Effector memory CD8-positive, alpha-beta T cell (primary cell): ENCODE results near the gene TNK2.
A peak's percentile ranks its signal among the peaks of the same experiment; 100 is the strongest.

ENCODE experiments used
- ATAC-seq: fragments of 150-1000 bp; cut with Tn5 transposase; replicated peaks from 2 replicates; pipeline ENCODE4 v1.10.0; 2021; ENCODE audit warnings: mild to moderate bottlenecking, moderate library complexity
- DNase-seq, 3 experiments: peaks; one replicate each; pipeline ENCODE4 v3.0.0; 2021
- H3K27ac Mint-ChIP-seq, 2 donors: one replicate each; pipeline ENCODE4 v1.8.0; 2022; ENCODE audit warnings: mild to moderate bottlenecking in 2 of 2, mixed read lengths in 2 of 2, moderate library complexity in 2 of 2
- H3K27me3 Mint-ChIP-seq, 2 donors: one replicate each; pipeline ENCODE4 v1.8.0; 2022; ENCODE audit warnings: mixed read lengths in 2 of 2
- H3K36me3 Mint-ChIP-seq: one replicate; pipeline ENCODE4 v1.8.0; 2022; ENCODE audit warnings: mild to moderate bottlenecking, moderate library complexity, mixed read lengths; ENCODE audit not compliant: insufficient read depth
- H3K4me1 Mint-ChIP-seq, 2 donors: one replicate each; pipeline ENCODE4 v1.8.0; 2022; ENCODE audit warnings: low read depth in 2 of 2, mixed read lengths in 2 of 2
- H3K4me3 Mint-ChIP-seq, 2 donors: one replicate each; pipeline ENCODE4 v1.8.0; 2022; ENCODE audit warnings: mild to moderate bottlenecking in 2 of 2, mixed read lengths in 2 of 2, moderate library complexity in 2 of 2
- H3K9me3 Mint-ChIP-seq, 2 donors: one replicate each; pipeline ENCODE4 v1.8.0; 2022; ENCODE audit warnings: mixed read lengths in 2 of 2

TNK2 gene

GRCh38 chr3:195881276-195881988, 26.9 kb downstream of the TNK2 start:
- no peak overlapping the region for H3K27ac Mint-ChIP-seq
- DNase-seq (no peak), ATAC-seq (no peak)
- H3K9me3 Mint-ChIP-seq, result no peaks in the 10 kb centered on the region
- H3K4me1 Mint-ChIP-seq, result peaks cover 0 to 10% of the 10 kb centered on the region in 2 donors
- no peaks in the 10 kb centered on the region for H3K27me3 Mint-ChIP-seq
- no peak overlapping the region for H3K4me3 Mint-ChIP-seq
- peaks cover 39% of the 10 kb centered on the region for H3K36me3 Mint-ChIP-seq

DNA sequence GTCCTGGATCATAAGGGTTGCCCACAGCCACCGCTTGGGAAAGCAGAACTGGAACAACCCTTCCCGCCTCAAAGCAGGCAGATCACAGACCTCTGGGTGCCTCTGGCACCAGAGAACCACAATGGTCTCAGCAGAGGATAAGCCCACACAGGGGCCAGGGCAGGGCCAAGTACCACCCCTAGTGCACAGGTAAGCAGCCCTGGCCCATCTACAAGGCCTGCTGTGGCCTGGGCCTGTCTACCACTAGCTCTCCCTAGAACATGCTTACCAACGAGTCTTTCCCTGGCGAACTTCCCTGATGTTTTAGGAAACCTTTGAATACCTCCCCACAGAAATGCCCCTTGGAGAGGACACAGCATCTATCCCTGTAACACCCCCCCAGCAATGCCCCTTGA, 28.3 kb downstream of the TNK2 start:
- Mint-ChIP-seq H3K4me3 (no peak overlapping the region), H3K36me3 (peaks cover 40% of the 10 kb centered on the region), H3K27ac (no peak overlapping the region), H3K4me1 (peaks cover 4 to 14% of the 10 kb centered on the region in 2 donors), H3K27me3 (no peaks in the 10 kb centered on the region), H3K9me3 (no peaks in the 10 kb centered on the region)
- DNase-seq (no peak), ATAC-seq (no peak)

- H3K4me3 Mint-ChIP-seq, result no peak overlapping the region
- DNase-seq (no peak), ATAC-seq (no peak)
- no peaks in the 10 kb centered on the region for H3K9me3 Mint-ChIP-seq
- peak overlapping the region; percentile 65 to 78 for H3K27ac Mint-ChIP-seq
- H3K4me1 Mint-ChIP-seq, result peaks cover 4 to 14% of the 10 kb centered on the region in 2 donors
- H3K27me3 Mint-ChIP-seq, result no peaks in the 10 kb centered on the region
- peaks cover 36% of the 10 kb centered on the region for H3K36me3 Mint-ChIP-seq
These were observed 28.8 kb downstream of the TNK2 start for GRCh38 chr3:195879416-195880036.

- DNase-seq (no peak), ATAC-seq (no peak)
- Mint-ChIP-seq H3K4me3 (peak overlapping the region in 1 of 2 donors; percentile 10), H3K36me3 (peaks cover 31% of the 10 kb centered on the region), H3K27ac (peak overlapping the region; percentile 65 to 78), H3K9me3 (no peaks in the 10 kb centered on the region), H3K4me1 (peaks cover 4 to 14% of the 10 kb centered on the region in 2 donors), H3K27me3 (no peaks in the 10 kb centered on the region)
These were observed 29.7 kb downstream of the TNK2 start for GRCh38 chr3:195878424-195879274.

DNA sequence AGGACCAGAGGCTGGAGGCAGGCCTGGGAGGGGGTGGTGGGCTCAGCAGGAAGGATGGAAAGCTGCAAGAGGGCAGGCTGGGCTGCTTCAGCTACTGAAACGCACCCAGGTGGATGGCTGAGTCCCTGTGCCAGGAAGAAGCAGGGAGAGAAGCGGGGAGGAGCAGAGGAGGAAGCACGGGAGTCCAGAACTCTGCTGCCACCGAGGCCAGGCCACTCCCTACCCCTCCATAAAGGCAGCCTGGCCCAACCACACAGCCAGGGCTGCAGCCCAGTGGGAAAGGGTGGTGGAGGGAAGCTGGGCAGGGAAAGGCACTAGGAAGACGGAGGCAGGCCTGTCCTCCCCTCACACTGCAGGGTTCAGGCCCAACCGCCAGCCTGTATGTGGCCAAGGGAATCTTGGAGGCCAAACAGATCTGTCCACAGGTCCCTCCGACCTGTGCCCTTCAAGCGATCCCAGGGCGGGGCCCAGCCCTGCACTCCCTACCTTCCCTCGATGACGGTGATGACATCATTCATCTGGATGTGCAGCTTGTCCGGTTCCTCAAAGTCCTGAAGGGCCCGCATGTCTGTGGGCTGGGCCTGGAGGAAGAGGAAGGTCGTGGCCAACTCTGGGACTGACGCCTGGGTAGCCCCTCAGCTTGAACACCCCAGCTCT, 30.5 kb downstream of the TNK2 start:
- Mint-ChIP-seq H3K4me3 (peak overlapping the region in 1 of 2 donors; percentile 10), H3K27ac (peak overlapping the region in 1 of 2 donors; percentile 92), H3K27me3 (no peaks in the 10 kb centered on the region), H3K36me3 (peaks cover 31% of the 10 kb centered on the region), H3K9me3 (no peaks in the 10 kb centered on the region), H3K4me1 (peaks cover 4 to 11% of the 10 kb centered on the region in 2 donors)
- no peak for DNase-seq
- no peak for ATAC-seq

- Mint-ChIP-seq H3K9me3 (no peaks in the 10 kb centered on the region), H3K4me3 (peak overlapping the region in 1 of 2 donors; percentile 6), H3K4me1 (peaks cover 4 to 11% of the 10 kb centered on the region in 2 donors), H3K27ac (peak overlapping the region; percentile 46 to 92), H3K36me3 (peaks cover 31% of the 10 kb centered on the region), H3K27me3 (no peaks in the 10 kb centered on the region)
- no peak for DNase-seq
- no peak for ATAC-seq
These were observed 31.1 kb downstream of the TNK2 start for GRCh38 chr3:195877136-195877715.

DNA sequence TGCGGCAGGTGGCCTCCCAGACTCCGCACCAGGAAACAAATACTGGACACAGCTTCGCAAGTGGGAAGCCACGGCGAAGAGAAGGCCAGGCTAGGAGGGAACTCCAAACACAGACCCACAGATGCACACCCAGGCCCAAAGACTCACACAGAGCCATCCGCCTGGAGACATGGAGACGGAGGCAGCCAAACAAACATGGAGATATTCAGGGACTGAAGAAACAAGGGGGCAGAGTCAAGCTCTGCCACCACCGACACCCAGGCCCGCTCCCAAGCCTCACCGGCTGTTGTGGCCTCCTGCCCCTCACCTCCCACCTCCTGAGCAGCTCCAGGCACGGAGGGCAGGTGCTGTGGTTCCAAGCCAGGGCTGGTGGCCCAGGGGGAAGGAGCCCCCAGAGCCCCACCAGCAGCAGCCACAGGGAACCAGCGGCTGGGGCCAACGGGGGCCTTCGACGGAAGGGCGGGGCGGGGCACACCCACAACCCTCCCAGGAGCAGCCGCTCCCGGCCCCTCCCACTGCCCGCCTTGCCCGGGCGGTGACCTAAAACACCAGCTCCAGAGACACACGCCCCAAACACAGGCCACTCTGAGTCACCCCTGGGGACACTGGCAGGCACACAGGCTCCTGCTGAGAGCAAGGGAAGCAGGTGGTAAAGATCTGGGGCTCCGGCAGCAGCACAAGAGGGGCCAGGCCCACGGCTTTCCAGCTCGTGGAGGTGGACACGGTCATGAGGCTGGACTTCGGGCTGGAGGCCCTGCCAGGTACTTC, 31.9 kb downstream of the TNK2 start:
- ATAC-seq, result peak; percentile 97
- H3K27me3 Mint-ChIP-seq, result no peaks in the 10 kb centered on the region
- H3K9me3 Mint-ChIP-seq, result no peaks in the 10 kb centered on the region
- peaks cover 4 to 11% of the 10 kb centered on the region in 2 donors for H3K4me1 Mint-ChIP-seq
- peak overlapping the region in 1 of 2 donors; percentile 6 for H3K4me3 Mint-ChIP-seq
- H3K27ac Mint-ChIP-seq, result peak overlapping the region; percentile 83 to 92
- DNase-seq, result peak in 2 of 3 experiments; percentile 35 to 44
- peaks cover 25% of the 10 kb centered on the region for H3K36me3 Mint-ChIP-seq

DNA sequence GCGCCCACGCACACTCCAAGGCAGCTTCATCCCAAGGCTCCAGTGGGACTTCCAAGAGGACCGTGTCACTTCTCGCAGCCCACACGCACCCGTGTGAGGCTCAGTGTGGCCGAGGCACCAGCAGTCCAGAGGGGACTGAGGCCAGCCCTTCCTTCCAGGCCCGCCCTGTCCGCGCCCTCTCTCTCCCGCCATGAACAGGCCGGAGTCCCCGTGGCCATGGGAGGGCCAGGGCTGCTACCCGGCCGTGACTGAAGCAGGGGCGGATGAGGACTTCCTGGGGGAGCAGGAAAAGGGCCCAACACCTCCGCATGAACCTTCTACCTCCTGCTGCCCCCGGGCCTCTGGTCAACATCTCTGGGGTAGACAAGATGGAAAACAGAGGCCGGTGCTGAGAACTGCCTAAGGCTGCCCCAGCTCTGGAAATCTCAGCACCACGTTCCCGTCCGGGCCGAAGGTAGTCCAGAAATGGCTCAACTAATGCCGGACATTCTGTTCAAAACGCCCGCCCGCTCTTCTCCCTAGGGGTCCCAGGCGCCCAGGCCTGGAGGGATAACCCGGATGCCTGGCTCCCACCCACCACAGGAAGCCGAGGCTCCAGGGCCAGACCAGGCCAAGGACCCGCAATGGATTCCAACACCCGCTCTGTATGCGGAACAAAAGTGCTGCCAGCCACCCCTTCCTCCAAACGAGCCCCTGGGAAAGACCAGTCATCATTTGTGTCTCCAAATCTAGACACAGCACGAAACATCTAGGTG, 32.7 kb downstream of the TNK2 start:
- Mint-ChIP-seq H3K9me3 (no peaks in the 10 kb centered on the region), H3K27me3 (no peaks in the 10 kb centered on the region), H3K4me1 (peaks cover 4 to 11% of the 10 kb centered on the region in 2 donors), H3K36me3 (peaks cover 31% of the 10 kb centered on the region), H3K27ac (peak overlapping the region; percentile 76 to 83), H3K4me3 (no peak overlapping the region)
- DNase-seq (no peak), ATAC-seq (no peak)

GRCh38 chr3:195873971-195874370, 34.4 kb downstream of the TNK2 start:
- DNase-seq (no peak), ATAC-seq (no peak)
- Mint-ChIP-seq H3K36me3 (peaks cover 36% of the 10 kb centered on the region), H3K9me3 (no peaks in the 10 kb centered on the region), H3K27me3 (no peaks in the 10 kb centered on the region), H3K4me1 (peaks cover 4 to 11% of the 10 kb centered on the region in 2 donors), H3K4me3 (no peak overlapping the region), H3K27ac (no peak overlapping the region)

GRCh38 chr3:195873281-195873887, 35.0 kb downstream of the TNK2 start:
- Mint-ChIP-seq H3K9me3 (no peaks in the 10 kb centered on the region), H3K27ac (peak overlapping the region in 1 of 2 donors; percentile 8), H3K4me1 (peaks cover 4 to 11% of the 10 kb centered on the region in 2 donors), H3K27me3 (no peaks in the 10 kb centered on the region), H3K36me3 (peaks cover 33% of the 10 kb centered on the region), H3K4me3 (no peak overlapping the region)
- no peak for ATAC-seq
- DNase-seq, result no peak

DNA sequence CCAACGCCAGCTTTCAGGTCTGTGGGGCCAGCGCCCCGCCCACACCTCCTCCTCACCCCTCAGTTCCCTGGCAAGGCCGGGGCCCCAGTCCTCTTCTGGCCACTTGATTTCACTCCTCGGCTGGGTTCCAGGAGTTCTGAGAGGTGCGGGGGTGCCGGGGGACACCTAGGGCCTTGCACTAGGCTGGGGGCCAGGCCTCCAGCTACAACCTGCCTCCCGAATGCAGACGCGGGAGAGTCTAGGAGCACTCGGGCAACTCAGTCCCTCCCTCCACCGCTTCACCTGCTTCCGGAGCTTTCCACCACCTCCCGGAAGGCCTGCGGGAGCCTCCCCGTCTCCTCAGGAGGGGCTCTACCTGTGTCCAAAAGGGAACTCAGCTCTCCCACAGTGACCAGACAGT, 35.6 kb downstream of the TNK2 start:
- no peaks in the 10 kb centered on the region for H3K9me3 Mint-ChIP-seq
- H3K4me3 Mint-ChIP-seq, result no peak overlapping the region
- peaks cover 27% of the 10 kb centered on the region for H3K36me3 Mint-ChIP-seq
- peaks cover 4 to 11% of the 10 kb centered on the region in 2 donors for H3K4me1 Mint-ChIP-seq
- no peaks in the 10 kb centered on the region for H3K27me3 Mint-ChIP-seq
- DNase-seq (no peak), ATAC-seq (no peak)
- H3K27ac Mint-ChIP-seq, result peak overlapping the region in 1 of 2 donors; percentile 8
